HG03558 (cell line): ENCODE results near the gene MAGED2.
A peak's percentile ranks its signal among the peaks of the same experiment; 100 is the strongest.
"Not testable (repeated sequence)": the region's sequence is repeated elsewhere in the genome, so short reads cannot be mapped to it uniquely, and the experiment has no call there.

Experiments
- ATAC-seq: cut with Tn5 transposase; IDR thresholded peaks from one replicate; pipeline ENCODE4 v1.9.1; 2021; ENCODE audit warnings: moderate number of reproducible peaks; ENCODE audit not compliant: unreplicated experiment; ENCODE audit errors: extremely low read depth

Gene MAGED2, protein sequence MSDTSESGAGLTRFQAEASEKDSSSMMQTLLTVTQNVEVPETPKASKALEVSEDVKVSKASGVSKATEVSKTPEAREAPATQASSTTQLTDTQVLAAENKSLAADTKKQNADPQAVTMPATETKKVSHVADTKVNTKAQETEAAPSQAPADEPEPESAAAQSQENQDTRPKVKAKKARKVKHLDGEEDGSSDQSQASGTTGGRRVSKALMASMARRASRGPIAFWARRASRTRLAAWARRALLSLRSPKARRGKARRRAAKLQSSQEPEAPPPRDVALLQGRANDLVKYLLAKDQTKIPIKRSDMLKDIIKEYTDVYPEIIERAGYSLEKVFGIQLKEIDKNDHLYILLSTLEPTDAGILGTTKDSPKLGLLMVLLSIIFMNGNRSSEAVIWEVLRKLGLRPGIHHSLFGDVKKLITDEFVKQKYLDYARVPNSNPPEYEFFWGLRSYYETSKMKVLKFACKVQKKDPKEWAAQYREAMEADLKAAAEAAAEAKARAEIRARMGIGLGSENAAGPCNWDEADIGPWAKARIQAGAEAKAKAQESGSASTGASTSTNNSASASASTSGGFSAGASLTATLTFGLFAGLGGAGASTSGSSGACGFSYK

DNA sequence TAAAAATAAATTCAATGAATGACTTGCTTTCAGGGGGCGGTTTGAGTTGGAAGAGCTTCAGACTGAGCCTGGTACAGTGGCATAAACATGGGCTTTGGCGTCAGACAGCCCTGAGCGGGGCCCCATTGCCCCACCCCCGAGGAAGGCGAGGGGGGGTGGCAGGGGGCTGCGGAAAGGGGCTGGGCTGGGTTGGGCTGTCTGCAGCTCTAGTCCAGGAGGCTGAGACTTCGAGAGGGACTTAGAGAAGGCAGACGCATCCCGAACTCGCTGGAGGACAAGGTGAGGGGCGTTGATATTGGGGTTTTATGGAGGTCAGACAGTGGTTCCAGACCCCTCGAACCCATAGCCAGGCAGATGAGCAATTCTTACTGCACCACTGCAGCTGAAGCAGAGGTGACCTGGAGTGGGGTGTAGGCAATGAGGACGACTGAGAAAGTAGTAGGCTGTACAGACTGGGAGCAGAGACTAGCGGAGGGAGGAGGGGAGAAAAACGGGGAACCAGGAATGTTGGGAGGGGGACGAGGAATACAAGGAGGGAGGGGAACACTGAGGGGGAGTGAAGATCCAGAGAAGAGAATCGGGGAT is at the start of gene MAGED2:
TSS of gene MAGED2 (plus strand) at position 222 of the 585 bp plus-strand sequence. CDS start 1,587 bp downstream, outside the sequence.
- no peak for ATAC-seq

DNA sequence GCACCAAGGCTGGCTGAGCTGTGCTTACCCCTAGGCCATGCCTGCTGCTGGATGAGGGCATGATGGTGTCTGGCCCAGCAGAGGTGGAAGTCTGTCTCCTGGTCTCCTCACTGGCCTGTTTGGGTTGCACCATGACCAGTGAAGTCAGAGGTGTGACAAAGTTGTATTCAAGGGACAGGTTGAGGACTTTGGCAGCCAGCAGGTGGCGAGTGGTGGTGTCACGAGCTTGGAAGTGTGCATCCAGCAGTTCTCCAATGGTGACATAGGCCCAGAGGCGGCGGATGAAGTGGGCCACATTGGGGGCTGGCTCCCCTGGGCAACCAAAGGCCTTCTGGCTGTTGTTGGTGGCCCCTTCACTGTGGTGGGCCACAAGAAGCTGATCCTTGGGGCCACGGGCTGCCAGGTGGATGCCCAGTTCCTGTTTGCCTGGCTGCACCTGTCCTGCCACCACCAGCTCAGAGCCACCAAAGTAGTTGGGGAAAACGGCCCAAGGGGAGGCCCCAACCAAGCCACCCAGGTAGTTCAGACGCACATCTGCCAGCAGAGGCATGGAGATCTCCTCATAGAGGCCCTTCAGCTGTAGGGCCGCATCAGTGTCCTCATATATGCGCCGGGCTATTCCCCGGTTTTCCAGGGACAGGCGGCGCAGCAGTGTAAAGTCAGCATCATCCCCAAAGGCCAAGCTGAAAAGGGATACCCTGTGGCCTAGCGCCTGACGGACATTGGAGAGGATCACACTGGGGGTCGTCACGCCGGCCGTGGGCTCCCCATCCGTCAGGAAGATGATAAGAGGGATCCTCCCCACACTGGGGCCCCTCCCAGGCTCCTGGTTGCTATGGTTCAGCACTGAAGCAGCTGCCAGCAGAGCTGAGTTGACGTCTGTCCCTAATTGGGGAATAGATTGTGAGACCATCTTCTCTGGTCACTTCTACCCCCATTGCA is 49.2 kb upstream of the MAGED2 start:
- ATAC-seq: no peak

DNA sequence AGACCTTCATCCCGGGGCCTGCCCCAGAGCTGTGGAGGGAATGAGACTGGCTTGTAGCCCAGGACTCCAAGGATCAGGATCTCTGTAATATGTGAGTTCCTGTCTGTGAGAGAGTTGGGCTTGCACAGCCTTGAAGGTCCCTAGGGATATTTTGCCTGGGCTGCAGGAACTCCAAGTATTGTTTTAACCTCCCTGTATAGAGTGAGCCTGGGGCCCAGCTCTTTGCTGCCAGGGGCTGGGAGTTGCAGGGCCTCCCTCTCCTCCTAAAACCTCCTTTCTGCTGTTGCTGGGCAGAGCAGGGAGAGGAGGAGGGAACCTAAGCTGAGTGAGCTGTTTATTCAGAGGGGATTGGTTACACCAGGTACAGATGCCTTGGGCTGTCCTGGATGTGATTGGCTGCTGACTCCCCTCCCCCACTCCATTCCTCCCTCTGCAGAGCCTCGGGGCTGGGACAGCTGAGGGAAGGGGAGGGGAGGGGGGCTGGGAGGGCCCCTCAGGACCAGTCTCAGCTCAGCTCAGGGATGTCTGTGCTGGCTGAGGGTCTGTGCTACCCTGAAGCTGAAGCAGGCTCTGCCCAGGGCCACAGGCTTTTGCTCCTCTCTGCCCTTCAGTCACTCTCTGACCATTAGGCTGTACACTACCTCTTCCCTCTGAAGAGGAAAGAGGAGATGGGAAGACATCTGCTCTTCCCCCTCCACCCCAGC is 33.0 kb upstream of the MAGED2 start:
- not testable (repeated sequence) for ATAC-seq

DNA sequence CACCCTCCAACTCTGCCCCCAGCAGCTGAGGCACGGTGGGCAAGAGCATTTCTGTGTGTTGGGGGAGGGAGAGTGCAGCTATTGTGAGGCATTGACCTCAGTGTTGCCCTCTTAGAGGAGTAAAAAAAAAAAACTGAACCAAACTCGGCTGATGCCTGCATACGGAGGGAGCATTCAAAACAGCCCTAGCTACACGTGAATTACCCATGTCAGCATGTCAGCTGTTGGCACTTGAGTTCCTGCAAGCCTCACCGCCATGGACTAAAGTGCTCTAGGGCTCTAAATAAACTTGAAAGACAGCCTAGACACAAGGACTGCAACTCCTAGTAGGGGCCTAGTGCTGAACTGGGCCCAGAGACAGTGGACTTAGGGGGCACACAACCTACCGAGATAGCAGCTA is 31.5 kb upstream of the MAGED2 start:
- no peak for ATAC-seq

DNA sequence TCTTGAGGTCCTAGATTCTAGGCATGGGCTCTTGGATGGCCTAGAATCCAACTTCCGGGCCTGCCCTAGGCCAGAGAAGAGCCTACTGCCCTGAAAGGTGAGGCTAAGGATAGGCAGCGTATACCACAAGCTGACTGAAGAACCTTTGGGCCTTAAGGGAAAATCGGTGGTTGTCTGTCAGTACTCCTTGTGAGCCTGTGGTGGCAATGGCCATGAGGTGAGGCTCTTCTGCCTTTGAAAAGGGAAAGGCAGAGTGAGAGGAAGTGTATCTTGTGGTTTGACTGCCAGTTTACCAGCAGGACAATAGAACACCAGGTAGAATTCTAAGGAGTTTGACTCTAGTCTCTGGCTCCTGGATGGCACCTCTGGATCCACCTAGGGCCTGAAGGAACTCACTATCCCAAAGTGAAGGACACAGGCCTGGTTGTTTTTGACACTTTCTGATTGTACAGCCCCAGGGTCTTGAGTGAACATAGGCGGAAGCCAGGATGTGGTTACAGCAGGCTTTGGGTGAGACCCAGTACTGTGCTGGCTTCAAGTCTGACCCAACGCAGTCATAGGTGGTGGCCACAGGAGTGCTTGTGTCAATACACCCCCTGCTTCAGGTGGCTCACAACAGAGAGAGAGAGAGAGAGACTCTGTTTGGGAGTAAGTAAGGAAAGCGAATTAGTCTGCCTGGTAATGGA is 30.4 kb upstream of the MAGED2 start:
- no peak for ATAC-seq

DNA sequence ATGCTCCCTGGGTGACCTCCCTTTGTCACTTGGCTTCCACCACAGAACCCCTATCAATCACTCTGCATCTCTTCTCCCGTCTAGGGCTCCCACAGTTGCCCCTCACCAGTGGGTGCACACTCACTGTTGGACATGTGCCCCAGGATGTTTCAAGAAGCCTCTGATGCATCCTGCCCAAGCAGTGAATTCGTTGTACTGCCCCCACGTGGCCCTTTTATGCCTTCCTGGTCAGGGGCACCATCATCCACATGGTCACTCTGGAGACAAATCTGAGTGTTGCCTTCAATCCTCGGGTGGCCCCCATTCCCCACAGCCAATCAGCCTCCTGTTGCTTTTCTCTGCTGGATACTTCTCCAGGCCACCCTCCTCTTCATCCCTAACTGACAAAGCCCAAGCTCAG is 21.6 kb upstream of the MAGED2 start:
- no peak for ATAC-seq

DNA sequence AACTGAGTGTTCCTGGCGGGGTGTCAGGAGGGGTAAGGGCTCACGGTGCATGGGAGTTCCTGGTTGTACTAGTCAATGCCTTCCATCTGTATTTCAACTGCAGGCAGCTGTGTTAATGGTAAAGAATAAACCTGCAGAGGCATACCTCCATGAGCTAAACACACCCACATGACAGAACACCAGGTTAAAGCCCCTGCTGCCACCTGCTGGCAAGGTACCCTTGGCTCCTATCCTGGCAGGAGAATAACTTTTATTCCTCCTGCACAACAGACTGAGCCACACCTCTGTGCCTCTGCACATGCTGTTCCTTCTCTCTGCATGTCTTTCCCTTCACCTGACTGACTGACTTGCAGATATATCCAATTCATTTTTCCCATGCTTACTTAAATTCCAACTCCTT is 20.6 kb upstream of the MAGED2 start:
- ATAC-seq: no peak

DNA sequence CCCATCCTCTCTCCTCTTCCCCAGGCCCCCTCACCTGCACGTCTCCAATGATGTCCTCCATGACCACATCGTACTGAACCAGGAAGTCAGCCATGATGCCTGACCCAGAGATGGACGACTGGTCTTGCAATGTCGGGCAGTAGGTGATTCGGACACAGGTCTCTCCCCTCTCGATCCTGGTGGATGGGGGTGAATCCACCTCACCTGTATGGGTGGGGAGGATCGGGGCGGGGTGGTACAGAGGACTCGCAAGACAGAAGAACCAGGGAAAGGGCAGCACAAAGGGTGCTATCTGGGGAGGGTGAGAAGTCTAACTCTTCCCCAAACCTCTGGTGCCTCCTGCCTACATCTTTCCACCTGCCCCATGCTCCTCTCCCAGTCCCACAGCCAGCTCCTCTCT is 19.1 kb upstream of the MAGED2 start:
- ATAC-seq: no peak

DNA sequence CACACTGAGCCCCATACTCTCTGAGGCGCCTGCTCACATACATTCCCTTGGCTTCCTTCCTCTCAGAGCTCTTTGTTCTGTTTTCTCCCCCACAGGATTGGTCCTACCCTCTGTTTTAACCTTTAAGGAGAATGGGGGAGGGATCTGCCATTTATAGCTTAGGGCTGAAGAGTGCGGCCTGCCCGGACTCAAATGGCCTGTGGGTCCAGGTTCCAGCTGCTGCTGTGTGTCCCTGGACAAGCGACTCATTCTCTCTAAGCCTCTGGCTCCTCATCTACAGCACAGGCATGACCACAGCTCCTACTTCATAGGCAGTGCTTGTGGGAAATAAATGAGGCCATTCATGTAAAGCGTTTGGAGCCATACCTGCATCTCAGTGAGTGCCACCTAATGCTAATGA is 18.1 kb upstream of the MAGED2 start:
- ATAC-seq: not testable (repeated sequence)

DNA sequence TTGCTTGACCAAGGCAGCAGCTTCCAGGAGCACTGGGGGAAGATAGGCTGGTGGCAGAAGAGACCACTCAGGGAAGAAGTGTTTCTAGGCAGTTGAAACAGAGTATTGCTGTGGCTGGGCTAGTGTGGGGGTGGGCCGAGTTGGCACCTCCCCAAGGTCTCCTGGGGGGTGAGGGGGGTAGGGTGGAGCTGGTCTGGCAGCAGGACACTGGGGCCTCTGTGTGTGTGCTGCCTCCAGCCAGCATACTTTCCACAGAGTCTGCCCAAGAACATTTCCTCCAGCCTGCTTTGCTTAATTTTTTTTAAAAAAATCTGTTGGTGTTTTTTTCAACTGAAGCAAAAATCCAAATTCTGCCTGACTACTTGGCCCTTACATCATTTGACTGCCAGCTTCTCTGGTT is 13.5 kb upstream of the MAGED2 start:
- no peak for ATAC-seq

DNA sequence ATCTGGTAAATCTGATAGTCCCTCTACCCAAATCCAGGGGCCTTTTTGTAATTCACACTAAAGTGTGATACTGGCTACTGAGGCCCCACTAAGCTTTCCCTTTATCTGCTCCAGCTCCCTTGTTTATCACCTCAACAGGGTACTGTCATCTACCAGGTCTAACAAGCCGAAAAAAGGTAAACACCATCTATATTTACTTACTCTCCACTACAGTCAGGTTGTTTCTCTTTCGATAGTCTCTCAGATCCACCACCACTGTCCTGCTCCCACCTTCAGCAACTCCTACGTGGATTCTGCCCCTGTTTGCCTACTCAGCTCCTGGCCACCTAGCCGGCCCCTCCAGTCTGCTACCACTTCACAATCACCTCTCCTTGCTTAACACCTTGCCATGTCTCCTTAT is 12.8 kb upstream of the MAGED2 start:
- no peak for ATAC-seq

DNA sequence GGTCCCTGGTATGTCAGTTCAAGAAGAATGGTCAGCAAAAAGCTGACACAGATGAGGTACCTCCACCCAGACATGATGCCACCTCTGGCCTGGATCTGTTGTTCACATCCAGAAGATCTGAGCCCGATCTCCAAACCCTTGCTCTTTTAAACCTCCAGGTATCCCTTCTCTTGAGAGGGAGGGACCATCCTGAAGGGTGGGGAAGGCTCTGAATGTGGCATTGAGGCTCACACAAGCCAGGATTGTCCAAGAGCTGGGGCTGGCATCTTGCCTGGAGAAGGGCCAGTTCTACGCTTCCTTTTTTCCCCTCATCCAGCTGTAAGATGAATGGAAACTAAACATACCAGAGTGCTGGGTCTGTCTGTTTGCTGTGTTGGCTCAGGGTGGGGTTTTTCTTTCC is 9.4 kb upstream of the MAGED2 start, which contains the start of gene ITIH6:
TSS of gene ITIH6 (minus strand) at position 119 of the 400 bp plus-strand sequence. CDS start at position 74, 45 bp downstream.
- ATAC-seq: no peak

DNA sequence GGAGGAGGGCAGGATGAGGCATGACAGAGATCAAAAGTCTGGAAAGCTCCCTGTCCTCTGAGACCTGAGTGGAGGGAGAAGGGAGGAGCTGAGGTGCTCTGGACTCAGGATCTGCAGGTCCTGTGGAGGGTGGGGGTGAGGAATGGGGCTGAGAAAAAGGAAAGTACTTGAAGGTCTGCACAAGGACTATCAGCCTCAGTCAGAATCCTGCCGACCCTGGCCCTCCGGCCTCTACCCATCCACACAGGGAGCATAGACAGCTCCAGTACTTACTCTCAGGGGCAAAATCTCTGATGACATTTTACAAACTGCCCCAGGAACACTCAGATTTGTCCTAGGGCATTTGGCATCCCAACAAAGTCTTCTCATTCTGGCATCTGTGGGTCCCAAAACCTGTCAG is 8.5 kb upstream of the MAGED2 start:
- ATAC-seq: no peak

DNA sequence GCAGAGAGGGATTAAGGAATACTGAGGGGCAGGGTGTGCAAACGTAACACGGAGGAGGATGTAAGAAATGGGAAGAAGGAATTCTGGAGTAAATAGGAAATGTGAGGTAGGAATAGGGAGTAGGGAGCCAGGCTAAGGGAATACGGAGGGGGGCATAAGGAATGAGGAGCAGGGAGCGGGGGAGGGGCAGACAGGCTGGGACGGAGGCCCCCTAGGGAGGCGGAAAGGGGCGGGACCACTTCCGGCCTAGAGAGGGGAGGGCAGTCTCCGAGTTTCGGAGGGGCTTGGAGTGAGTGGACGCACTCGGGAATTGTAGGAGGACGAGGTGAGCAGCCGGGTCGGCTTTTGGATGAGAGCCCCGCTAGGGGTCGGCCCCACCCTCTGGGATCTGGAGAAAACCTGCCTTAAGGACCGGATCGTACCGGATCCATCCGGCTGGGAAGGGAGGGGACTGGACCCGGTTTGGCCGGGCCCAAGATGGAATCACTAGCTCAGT is 612 bp downstream of the MAGED2 start:
- peak; percentile 8 for ATAC-seq

DNA sequence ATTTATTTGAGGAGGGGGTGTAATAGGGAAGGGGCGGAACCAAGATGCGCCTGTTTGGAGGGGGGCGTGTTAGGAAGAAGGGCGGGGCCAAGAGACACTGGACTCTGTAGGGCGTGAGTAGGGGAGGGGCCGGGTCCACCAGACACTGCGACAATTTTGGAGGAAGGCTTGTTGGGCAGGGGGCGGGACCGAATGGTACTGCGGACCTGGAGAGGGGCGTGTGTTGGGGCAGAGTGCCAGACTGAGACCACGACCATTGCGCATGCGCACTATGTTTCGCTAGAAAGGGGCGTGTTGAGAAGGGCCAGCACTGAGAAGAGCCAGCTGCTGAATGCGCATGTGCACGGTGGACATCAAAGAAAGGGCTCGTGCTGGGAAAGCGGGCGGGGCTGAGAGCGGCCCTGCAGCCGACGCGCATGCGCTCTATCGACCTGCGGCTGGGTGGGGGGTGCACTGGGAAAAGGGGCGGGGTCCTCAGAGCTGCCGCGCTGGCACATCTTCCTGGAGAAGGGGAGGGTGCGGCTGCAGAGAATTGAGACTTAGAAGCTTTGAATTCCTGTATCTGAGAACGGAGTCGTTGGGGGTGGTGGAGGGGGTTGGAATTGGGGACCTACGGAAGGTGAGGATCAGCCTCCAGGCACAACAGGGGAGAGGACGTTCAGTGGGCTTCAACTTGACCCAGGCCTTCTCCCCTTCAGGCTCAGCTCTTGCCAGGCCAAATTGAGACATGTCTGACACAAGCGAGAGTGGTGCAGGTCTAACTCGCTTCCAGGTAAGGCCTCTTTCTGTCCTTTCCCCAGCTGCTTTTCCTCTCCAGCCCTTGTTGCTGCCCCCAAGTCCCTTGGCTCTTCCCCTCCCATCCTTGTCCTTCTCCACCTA is 1.3 kb downstream of the MAGED2 start:
- peak; percentile 59 for ATAC-seq

DNA sequence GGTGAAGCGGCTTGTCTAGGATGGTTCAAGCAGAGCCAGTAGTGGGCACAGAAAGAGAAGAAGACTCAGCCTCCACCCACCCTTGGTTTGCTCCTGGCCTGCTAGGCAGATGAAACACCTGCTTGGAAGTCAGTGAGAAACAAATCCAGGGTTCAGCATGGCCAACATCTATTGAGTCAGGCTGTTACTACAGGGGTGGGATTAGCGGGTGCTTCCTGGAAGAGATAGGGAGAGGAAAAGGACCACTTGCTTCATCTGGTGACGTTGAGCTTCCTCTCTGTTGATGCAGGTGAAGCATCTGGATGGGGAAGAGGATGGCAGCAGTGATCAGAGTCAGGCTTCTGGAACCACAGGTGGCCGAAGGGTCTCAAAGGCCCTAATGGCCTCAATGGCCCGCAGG is 3.0 kb downstream of the MAGED2 start:
- ATAC-seq: no peak

DNA sequence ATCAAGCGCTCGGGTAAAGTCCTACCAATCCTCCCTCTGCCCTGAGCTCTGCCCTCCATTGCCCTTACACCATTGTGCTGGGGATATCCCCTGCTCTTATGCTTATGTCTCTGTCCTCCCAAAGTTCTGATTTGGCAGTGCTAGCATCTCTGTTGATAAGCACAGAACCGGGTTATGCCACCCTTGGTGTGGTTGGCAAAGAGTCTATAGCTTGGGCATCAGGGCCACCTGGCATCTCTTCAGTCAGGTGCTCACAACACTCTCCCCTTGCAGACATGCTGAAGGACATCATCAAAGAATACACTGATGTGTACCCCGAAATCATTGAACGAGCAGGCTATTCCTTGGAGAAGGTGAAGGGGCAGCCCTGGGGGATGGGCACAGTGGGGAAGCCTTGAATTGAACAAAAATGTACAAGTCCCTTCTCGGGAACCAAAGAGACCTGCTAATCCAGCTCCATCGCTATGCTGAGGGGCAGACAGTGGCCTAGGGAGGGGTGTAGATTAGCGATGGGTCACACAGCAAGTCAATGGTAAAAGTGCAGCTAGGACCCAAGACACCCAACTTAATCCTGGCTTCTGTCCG is 3.8 kb downstream of the MAGED2 start:
- ATAC-seq: no peak

DNA sequence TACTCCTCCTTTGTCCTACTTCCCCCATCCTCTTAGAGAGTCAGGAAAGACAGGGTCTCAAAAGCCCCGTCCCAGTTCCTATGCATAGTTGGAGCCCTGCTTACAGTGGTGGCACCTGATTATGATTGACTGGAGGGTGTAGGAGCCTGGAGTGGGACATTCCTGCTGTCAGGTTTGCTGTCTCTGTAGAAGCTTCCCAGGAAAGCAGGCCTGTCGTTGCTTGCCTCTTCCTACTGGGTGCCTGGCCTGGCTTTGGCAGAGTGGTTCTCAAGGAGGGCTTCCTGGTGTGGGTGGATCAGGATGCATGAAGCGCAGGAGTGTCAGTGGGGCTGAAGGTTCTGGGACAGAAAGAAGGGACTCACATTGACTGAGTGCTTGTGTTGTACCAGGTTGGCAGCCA is 4.8 kb downstream of the MAGED2 start:
- ATAC-seq: no peak
